ENCODE results near the gene FOXN1.
A peak's percentile ranks its signal among the peaks of the same experiment; 100 is the strongest.
"Not testable (repeated sequence)": the region's sequence is repeated elsewhere in the genome, so short reads cannot be mapped to it uniquely, and the experiment has no call there.

Gene FOXN1, protein sequence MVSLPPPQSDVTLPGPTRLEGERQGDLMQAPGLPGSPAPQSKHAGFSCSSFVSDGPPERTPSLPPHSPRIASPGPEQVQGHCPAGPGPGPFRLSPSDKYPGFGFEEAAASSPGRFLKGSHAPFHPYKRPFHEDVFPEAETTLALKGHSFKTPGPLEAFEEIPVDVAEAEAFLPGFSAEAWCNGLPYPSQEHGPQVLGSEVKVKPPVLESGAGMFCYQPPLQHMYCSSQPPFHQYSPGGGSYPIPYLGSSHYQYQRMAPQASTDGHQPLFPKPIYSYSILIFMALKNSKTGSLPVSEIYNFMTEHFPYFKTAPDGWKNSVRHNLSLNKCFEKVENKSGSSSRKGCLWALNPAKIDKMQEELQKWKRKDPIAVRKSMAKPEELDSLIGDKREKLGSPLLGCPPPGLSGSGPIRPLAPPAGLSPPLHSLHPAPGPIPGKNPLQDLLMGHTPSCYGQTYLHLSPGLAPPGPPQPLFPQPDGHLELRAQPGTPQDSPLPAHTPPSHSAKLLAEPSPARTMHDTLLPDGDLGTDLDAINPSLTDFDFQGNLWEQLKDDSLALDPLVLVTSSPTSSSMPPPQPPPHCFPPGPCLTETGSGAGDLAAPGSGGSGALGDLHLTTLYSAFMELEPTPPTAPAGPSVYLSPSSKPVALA

GRCh38 chr17:28505986-28506665 lies at the start of gene FOXN1:
Gene FOXN1 (plus strand): TSS chr17:28506348. CDS start chr17:28523970, 17,622 bp downstream.
- no peak for DNase-seq

GRCh38 chr17:28457890-28458289 lies 48.3 kb upstream of the FOXN1 start:
- DNase-seq = no peak

DNA sequence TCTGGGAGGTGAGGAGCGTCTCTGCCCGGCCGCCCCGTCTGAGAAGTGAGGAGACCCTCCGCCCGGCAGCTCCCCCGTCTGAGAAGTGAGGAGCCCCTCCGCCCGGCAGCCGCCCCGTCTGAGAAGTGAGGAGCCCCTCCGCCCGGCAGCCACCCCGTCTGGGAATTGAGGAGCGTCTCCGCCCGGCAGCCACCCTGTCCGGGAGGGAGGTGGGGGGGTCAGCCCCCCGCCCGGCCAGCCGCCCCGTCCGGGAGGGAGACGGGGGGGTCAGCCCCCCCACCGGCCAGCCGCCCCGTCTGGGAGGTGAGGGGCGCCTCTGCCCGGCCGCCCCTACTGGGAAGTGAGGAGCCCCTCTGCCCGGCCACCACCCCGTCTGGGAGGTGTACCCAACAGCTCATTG lies 47.3 kb upstream of the FOXN1 start:
- not testable (repeated sequence) for DNase-seq

GRCh38 chr17:28460901-28461300 lies 45.2 kb upstream of the FOXN1 start:
- no peak for DNase-seq

- DNase-seq = no peak
Measured at GRCh38 chr17:28466001-28466400, 40.1 kb upstream of the FOXN1 start.

DNA sequence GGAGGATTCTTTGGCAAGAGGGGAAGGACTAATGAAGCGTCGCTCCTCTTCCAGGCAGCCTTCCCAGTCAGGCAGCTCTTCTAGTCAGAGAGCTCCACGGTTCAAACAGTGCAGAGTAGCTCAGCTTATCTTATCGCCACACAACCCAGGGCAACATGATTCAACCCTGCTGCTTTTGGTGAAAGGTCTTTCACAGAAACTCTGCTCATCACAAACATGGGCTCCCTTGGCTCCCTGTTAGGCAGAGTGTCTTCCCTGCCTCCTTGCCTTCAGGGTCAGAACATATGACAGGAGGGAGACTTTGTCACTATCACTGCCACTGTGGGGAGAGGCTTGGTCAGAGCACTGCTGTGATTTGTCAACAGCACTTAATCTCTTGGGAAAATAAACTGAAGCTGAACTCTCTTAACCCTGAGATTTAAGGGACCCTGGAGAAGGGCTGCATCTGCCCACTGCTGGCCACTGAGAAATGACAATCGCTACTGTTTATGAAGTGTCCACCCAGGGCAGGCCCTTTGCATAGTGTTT lies 39.6 kb upstream of the FOXN1 start:
- DNase-seq = peak; percentile 87

DNA sequence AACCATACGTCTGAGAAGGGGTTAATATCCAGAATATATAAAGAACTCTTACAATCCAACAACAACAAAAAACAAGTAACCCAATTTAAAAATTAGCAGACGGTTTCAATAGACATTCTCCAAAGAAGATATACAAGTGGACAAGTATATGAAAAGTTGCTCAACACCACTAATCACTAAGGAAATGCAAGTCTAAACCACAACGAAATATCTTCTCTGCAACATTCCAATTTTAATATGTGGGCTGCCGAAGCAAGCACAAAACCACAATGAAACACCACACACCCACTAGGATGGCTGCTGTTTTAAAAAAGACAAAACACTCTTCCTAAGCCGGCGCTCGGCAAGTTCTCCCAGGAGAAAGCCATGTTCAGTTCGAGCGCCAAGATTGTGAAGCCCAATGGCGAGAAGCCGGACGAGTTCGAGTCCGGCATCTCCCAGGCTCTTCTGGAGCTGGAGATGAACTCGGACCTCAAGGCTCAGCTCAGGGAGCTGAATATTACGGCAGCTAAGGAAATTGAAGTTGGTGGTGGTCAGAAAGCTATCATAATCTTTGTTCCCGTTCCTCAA lies 38.6 kb upstream of the FOXN1 start:
- peak; percentile 26 for DNase-seq

GRCh38 chr17:28468033-28468735 lies 38.0 kb upstream of the FOXN1 start:
- not testable (repeated sequence) for DNase-seq

- DNase-seq = no peak
Measured at GRCh38 chr17:28468781-28469180, 37.4 kb upstream of the FOXN1 start.

DNA sequence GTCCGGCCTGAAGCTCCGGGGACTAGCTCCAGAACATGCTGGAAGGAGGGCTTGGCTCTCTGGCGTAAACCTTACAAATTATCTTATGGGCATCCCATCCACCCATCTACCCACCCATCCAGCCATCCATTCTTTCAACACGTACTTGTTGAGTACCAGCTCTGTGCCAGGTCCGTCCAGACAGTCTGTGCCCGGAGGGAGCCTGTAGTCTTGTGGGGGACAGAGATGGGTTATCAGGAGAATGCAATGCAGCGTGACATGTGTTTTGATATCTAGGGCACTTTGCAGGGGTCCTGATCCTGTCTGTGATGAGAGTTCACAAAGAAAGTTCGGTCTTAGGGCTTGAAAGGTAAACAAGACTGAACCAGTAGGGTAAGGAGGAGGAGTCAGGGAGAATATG lies 36.8 kb upstream of the FOXN1 start:
- DNase-seq = no peak

DNA sequence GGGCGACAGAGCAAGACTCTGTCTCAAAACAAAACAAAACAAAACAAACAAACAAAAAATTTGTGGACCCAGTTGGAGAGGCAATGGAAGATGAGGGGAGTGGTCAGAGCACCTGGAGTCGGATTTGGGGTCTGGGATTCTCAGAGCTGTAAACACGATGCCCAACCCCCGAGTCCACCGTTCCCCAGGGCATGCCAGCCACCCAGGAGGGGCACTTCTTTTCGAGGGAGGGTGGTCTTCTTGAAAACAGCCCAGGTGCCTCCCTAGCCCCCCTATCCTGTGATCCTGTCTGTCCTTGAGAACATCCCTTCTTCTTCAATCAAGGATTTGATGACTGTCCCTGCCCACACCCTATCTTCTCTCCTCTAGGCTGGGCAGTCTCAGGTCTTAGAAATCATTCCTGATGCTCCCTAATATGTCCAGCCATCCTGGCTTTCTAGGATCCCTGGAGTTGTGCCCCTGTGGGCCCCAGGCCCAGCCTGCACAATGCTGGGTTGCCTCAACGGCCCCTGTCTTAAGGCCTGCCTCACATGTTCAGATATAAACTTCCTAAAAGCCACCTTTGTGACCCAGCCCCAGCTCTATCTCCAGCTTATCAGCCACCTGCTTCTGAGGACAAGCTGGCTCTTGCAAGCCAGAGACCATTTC lies 35.8 kb upstream of the FOXN1 start:
- DNase-seq = no peak

DNA sequence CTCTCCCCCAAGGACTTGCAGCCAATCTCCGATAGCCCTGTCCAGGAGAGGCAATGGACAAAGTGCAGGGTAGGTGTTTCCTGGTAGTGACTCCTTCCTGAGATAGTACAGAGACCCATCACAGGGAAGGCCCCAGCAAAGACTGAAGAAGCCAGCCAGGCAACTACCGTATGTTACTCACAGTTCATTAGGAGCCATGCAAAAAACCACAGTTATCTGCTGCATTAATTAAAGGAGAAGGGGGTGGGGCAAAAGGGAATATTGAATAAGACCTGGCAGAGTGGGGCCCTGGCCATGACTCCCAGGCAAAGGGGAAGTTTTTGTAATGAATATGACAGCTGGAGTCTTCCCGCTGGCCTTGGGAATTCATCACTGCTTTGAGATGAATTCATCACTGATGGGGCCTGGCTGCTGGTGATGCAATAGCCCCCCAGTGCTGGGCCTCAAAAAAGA lies 35.2 kb upstream of the FOXN1 start:
- peak; percentile 32 for DNase-seq

DNA sequence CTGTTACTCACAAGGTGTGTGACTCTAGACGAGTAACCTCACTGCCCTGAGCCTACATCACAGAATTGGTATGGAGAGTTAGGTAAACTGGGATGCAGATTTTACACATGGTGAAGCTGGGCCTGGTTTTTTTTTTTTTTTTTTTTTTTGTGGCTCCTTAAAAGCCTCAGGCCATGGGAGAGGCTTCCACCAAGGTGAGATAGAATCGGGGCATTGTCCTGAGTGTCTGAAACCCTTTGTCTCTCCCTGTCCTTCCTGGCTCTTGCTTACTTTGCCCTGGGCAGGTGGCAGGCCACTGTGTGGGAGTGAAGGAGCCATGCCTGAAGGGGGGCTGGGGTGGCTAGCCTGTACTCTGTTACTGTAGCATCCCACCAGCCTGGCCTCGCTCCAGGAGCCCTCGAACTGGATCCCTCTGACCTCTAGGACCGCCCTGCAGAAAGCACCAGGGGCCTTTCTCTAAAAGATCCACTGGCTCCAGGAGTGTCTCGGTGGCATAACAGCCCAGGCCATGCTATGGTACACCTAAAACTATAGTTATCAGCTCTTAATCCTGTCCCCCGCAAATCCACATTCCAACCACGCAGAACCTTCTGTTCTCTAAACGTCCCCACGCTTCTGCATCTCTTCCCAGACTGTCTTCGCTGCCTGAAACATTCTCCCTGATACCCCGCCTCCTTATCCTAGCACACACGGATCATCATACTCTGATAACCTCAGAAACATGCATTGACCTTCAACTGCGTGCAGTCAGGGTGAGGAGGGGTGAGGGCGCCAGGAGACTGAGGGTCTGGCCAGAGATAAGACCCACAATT lies 34.4 kb upstream of the FOXN1 start:
- no peak for DNase-seq

DNA sequence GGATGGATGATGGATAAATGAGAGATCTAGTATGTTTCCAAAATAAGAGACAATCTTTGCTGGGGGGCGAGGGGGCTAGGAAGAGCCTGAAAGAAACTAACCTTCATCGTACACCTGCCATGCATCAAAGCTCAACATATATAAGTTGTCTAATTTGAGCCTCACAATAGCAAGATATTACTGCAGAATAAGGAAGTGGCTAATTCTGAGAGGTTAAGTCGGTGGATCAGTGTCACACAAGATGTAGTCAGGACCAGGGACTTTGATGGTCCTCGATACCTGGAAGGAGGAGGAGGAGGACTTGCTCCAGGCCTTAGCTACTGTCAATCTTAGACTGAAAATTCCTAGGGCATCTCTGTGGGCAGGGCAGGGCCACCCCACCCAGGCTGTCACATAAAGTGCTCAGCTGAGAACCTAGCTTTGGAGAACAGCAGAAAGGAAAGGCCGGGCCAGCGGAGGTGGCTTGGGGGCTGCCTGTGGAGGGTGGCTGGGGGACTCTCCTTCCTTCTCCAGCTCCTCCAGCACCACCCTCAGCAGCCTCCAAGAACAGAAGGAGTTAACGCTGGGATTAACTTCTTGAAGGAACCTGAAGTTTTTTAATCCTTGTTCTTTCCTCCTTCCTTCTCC lies 33.2 kb upstream of the FOXN1 start:
- no peak for DNase-seq

GRCh38 chr17:28473542-28473941 lies 32.6 kb upstream of the FOXN1 start, which contains the start of gene SLC13A2:
Gene SLC13A2 (plus strand): TSS chr17:28473644. CDS start chr17:28473713, 69 bp downstream.
- no peak for DNase-seq

DNA sequence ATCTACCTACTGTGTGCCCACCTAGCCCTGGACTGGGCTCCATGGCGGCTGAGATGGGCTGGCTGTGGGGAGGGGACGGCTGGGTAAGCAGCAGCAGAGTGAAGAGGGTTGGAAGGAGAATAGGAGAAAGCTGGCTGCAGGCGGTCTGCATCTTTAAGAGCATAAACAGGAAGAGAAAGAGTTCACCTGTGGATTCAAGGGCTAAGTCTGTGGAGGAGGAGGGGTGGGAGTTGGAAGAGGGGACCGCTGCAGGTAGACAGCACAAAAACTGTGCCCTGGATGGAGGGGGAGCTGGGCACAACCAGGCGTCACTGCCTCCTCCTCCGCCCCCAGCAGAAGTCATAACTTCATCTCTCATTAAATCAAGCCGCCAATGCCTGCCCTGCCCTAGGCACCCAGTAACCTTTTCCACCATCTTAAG lies 32.0 kb upstream of the FOXN1 start:
- DNase-seq = no peak

- no peak for DNase-seq
Measured at GRCh38 chr17:28475151-28475900, 30.8 kb upstream of the FOXN1 start.

DNA sequence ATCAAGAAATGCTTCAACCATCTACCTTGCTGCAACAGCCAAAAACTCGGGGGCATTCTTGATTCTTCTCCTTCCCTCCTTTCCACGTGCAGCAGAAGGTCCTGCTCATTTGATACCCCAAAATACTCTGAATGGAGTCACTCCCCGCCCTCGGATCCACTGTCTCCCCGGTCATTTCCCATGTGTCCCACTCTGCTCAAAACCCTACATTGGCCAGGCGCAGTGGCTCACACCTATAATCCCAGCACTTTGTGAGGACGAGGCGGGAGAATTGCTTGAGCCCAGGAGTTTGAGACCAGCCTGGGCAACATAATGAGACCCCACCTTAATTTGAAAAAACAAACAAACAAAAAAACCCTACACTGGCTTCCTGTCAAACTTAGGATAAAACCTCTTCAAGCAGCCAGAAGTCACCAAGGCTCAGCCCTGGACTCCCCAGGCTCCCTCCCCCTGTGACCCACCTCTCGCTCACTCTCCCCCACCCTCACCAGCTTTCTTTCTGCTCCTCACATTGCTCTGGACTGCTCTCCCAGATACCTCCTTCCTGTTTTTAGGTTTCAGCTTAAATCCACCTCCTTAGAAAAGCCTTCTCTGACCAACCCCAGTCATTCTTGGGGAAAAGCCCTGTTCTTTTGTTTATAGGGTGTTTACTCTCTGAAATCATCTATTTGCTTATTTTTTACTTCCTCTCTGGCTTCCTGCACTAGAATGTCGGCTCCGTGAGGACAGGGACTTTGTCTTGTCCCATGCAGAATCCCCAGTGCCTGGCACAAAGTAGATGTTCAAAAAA lies 29.9 kb upstream of the FOXN1 start:
- DNase-seq = no peak

DNA sequence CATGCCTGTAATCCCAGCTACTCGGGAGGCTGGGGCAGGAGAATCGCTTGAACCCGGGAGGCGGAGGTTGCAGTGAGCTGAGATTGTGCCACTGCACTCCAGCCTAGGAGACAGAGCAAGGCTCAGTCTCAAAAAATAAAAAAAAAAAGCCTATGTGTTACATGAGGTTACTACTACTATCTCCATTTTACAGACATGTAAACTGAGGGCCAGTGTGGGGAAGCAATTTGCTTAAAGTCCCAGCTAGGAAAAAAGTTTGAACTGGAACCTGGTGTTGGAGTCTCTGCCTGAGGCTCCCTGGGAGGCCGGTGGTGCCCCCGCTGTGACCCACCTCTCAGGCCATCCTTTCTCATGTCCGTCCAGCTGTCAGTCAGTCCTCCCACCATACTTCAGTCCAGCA lies 28.2 kb upstream of the FOXN1 start:
- DNase-seq = no peak

Measured in hematopoietic multipotent progenitor cell treated with erythropoietin and hydrocortisone succinate and interleukin-3 and kit ligand, for 8 days (in vitro differentiated cells).